T-cell (primary cell): ENCODE data around the gene DGCR2. TPM values are rescaled to one million over a fixed set of nuclear protein-coding genes. Genes with fewer than 3 reads are reported as not detected.
"Not testable (repeated sequence)": the region's sequence is repeated elsewhere in the genome, so short reads cannot be mapped to it uniquely, and the experiment has no call there.

Source experiments
- ATAC-seq, 4 experiments: fragments of 200-7000 bp in 3 of 4; fragments of 150-1000 bp in 1 of 4; cut with Tn5 transposase; replicated peaks in 1 of 4; 1 replicate in 3 of 4; 2 replicates in 1 of 4; pipeline ENCODE4 v1.10.0; 2021; ENCODE audit warnings: moderate library complexity in 3 of 4, mild to moderate bottlenecking in 2 of 4, moderate number of reproducible peaks in 1 of 4
- CTCF ChIA-PET, 2 donors: fragments of 300-600 bp; sonication (Branson Sonifier 250); formaldehyde crosslinking; loops; one replicate each; lab custom pipeline; 2022; ENCODE audit warnings: antibody characterized with exemption in 2 of 2; lab: Charles Lee
- POLR2A ChIA-PET, 2 donors: fragments of 300-600 bp; sonication (Branson Sonifier 250); formaldehyde crosslinking; loops; one replicate each; lab custom pipeline; 2022; ENCODE audit warnings: antibody characterized with exemption in 2 of 2; lab: Charles Lee
- DNase-seq, 35 experiments: peaks; one replicate each; pipeline versions ENCODE4 v3.0.0 to v3.0.0-alpha.2; 2013 to 2023
- H3K27ac ChIP-seq: one replicate; pipeline ENCODE4 v1.5.1; 2013; ENCODE audit warnings: low read length
- H3K27me3 ChIP-seq, 2 experiments: replicated peaks in 1 of 2; 1 replicate in 1 of 2; 2 replicates in 1 of 2; pipeline versions ENCODE4 v1.6.1 to v1.7.0; 2013; ENCODE audit warnings: low read length in 1 of 2, mixed read lengths in 1 of 2; ENCODE audit not compliant: control insufficient read depth in 2 of 2, insufficient read depth in 2 of 2; ENCODE audit errors: extremely low read depth in 1 of 2
- H3K36me3 ChIP-seq, 2 donors: 1 replicate in 1 of 2; 2 replicates in 1 of 2; pipeline versions ENCODE4 v1.6.1 to v1.7.0; 2013; ENCODE audit warnings: low read length in 1 of 2; ENCODE audit not compliant: control insufficient read depth in 2 of 2, insufficient read depth in 1 of 2; ENCODE audit errors: extremely low read depth in 1 of 2
- H3K4me1 ChIP-seq, 2 experiments: 1 replicate in 1 of 2; 2 replicates in 1 of 2; pipeline versions ENCODE4 v1.6.1 to v1.7.0; 2013; ENCODE audit warnings: low read length in 2 of 2, mixed read lengths in 1 of 2; ENCODE audit not compliant: insufficient read depth in 2 of 2, control insufficient read depth in 1 of 2; ENCODE audit errors: extremely low read depth in 1 of 2
- H3K4me3 ChIP-seq, 2 donors: 1 replicate in 1 of 2; 2 replicates in 1 of 2; pipeline versions ENCODE4 v1.5.1 to v1.7.0; 2013; ENCODE audit warnings: mild to moderate bottlenecking in 2 of 2, low read length in 1 of 2, moderate library complexity in 1 of 2; ENCODE audit not compliant: control insufficient read depth in 1 of 2; ENCODE audit errors: extremely low read depth in 1 of 2
- H3K9me3 ChIP-seq: 2 replicates; pipeline ENCODE4 v1.7.0; 2013
- H3K27ac Mint-ChIP-seq, 2 donors: one replicate each; pipeline ENCODE4 v1.8.0; 2020 to 2021; ENCODE audit warnings: mild to moderate bottlenecking in 2 of 2, mixed read lengths in 2 of 2
- H3K27me3 Mint-ChIP-seq, 2 donors: one replicate each; pipeline ENCODE4 v1.8.0; 2021 to 2022; ENCODE audit warnings: mixed read lengths in 2 of 2
- H3K36me3 Mint-ChIP-seq: one replicate; pipeline ENCODE4 v1.8.0; 2021; ENCODE audit warnings: mixed read lengths
- H3K4me1 Mint-ChIP-seq, 3 donors: one replicate each; pipeline ENCODE4 v1.8.0; 2020 to 2022; ENCODE audit warnings: mixed read lengths in 3 of 3, mild to moderate bottlenecking in 1 of 3
- H3K4me3 Mint-ChIP-seq, 3 donors: one replicate each; pipeline ENCODE4 v1.8.0; 2020 to 2022; ENCODE audit warnings: mild to moderate bottlenecking in 3 of 3, mixed read lengths in 3 of 3, moderate library complexity in 3 of 3
- H3K9me3 Mint-ChIP-seq, 3 donors: one replicate each; pipeline ENCODE4 v1.8.0; 2020 to 2022; ENCODE audit warnings: mixed read lengths in 3 of 3
- WGBS: methylation state at CpG from one replicate; pipeline ENCODE4 v1.1.5; 2013; ENCODE audit warnings: missing lambda C conversion rate; ENCODE audit not compliant: insufficient coverage; 5-methylcytosine and 5-hydroxymethylcytosine counted together
- total RNA-seq, 35 experiments: library from RNA in 6 of 35; stranded (reverse) in 6 of 35; fragments of 120-200 nt in 1 of 35; gene quantifications; one replicate each; pipeline versions ENCODE4 v1.2.1 to v1.2.4 and lab custom pipeline; 2013 to 2026

Gene DGCR2
- total RNA-seq, 5 donors from 2014 or later (not counting 1 experiment from before 2014, with no cell fraction given) = 50.9 to 79.2 (median 71.5) TPM

- DNase-seq, H3K9me3 ChIP-seq, POLR2A ChIA-PET, H3K27ac ChIP-seq, H3K4me1 ChIP-seq, CTCF ChIA-PET, H3K27ac Mint-ChIP-seq, H3K9me3 Mint-ChIP-seq, H3K36me3 Mint-ChIP-seq, H3K4me3 ChIP-seq, H3K4me3 Mint-ChIP-seq, H3K36me3 ChIP-seq, H3K27me3 Mint-ChIP-seq: not testable (repeated sequence)
- peak in 1 of 4 experiments; percentile 6 for ATAC-seq
- peaks cover 0 to 12% of the 10 kb centered on the region in 2 experiments for H3K27me3 ChIP-seq
- peaks cover 6 to 15% (median 9%) of the 10 kb centered on the region in 3 donors for H3K4me1 Mint-ChIP-seq
- WGBS = no CpG with 5 or more reads among the region's 5 CpGs
Observed at GRCh38 chr22:19033568-19033905, 88.7 kb downstream of the DGCR2 start.

- H3K36me3 ChIP-seq, H3K4me3 Mint-ChIP-seq, H3K4me3 ChIP-seq, POLR2A ChIA-PET, H3K27ac ChIP-seq, H3K4me1 ChIP-seq, CTCF ChIA-PET, DNase-seq, H3K27ac Mint-ChIP-seq, H3K9me3 ChIP-seq, H3K9me3 Mint-ChIP-seq, H3K36me3 Mint-ChIP-seq: not testable (repeated sequence)
- peaks cover 0 to 17% of the 10 kb centered on the region in 2 experiments for H3K27me3 ChIP-seq
- ATAC-seq = peak in 1 of 4 experiments; percentile 2
- Mint-ChIP-seq H3K27me3 (peaks cover 5 to 14% of the 10 kb centered on the region in 2 donors), H3K4me1 (peaks cover 6 to 15% (median 9%) of the 10 kb centered on the region in 3 donors)
- WGBS = 89% methylated on average over 5 of the region's 14 CpGs
Observed at GRCh38 chr22:19032898-19033567, 89.2 kb downstream of the DGCR2 start.

GRCh38 chr22:19032156-19032785, 89.9 kb downstream of the DGCR2 start:
- POLR2A ChIA-PET, CTCF ChIA-PET: not testable (repeated sequence)

GRCh38 chr22:19030889-19031252, 91.3 kb downstream of the DGCR2 start:
- H3K4me1 ChIP-seq, DNase-seq, ATAC-seq, H3K27ac Mint-ChIP-seq, H3K9me3 Mint-ChIP-seq, H3K4me3 ChIP-seq, H3K36me3 Mint-ChIP-seq, H3K27ac ChIP-seq, POLR2A ChIA-PET, H3K4me3 Mint-ChIP-seq, H3K9me3 ChIP-seq, CTCF ChIA-PET, H3K36me3 ChIP-seq: not testable (repeated sequence)
- H3K27me3 Mint-ChIP-seq = peaks cover 10 to 26% of the 10 kb centered on the region in 2 donors
- no CpG with 5 or more reads among the region's 7 CpGs for WGBS
- H3K4me1 Mint-ChIP-seq = peaks cover 4 to 16% (median 9%) of the 10 kb centered on the region in 3 donors
- peaks cover 0 to 28% of the 10 kb centered on the region in 2 experiments for H3K27me3 ChIP-seq

More at GRCh38 chr22:19032156-19032785, 89.9 kb downstream of the DGCR2 start:
- WGBS = 100% methylated on average over 3 of the region's 31 CpGs
- not testable (repeated sequence) for H3K9me3 Mint-ChIP-seq, H3K9me3 ChIP-seq, DNase-seq, H3K4me3 ChIP-seq, H3K4me1 ChIP-seq, H3K36me3 Mint-ChIP-seq, H3K27ac Mint-ChIP-seq, H3K36me3 ChIP-seq, H3K4me3 Mint-ChIP-seq, ATAC-seq, H3K27ac ChIP-seq
- peaks cover 6 to 15% (median 9%) of the 10 kb centered on the region in 3 donors for H3K4me1 Mint-ChIP-seq
- H3K27me3 ChIP-seq = peaks cover 0 to 24% of the 10 kb centered on the region in 2 experiments
- peaks cover 5 to 20% of the 10 kb centered on the region in 2 donors for H3K27me3 Mint-ChIP-seq

GRCh38 chr22:19030226-19030888, 91.9 kb downstream of the DGCR2 start:
- H3K27me3 ChIP-seq = peaks cover 0 to 28% of the 10 kb centered on the region in 2 experiments
- H3K27ac Mint-ChIP-seq, POLR2A ChIA-PET, H3K4me1 ChIP-seq, H3K27ac ChIP-seq, H3K36me3 Mint-ChIP-seq, H3K9me3 ChIP-seq, ATAC-seq, DNase-seq, H3K4me3 Mint-ChIP-seq, H3K36me3 ChIP-seq, CTCF ChIA-PET, H3K4me3 ChIP-seq, H3K9me3 Mint-ChIP-seq: not testable (repeated sequence)
- Mint-ChIP-seq H3K4me1 (peaks cover 4 to 15% (median 9%) of the 10 kb centered on the region in 3 donors), H3K27me3 (peaks cover 10 to 26% of the 10 kb centered on the region in 2 donors)
- 49% methylated on average over 19 of the region's 21 CpGs for WGBS

GRCh38 chr22:19029113-19030103, 92.8 kb downstream of the DGCR2 start:
- peak in 1 of 4 experiments; percentile 5 for ATAC-seq
- H3K27ac Mint-ChIP-seq, H3K9me3 Mint-ChIP-seq, CTCF ChIA-PET, H3K36me3 ChIP-seq, H3K4me1 ChIP-seq, POLR2A ChIA-PET, H3K36me3 Mint-ChIP-seq, H3K27ac ChIP-seq, DNase-seq, H3K4me3 ChIP-seq, H3K9me3 ChIP-seq: not testable (repeated sequence)
- WGBS = 9% methylated on average over 94 of the region's 125 CpGs
- Mint-ChIP-seq H3K4me1 (peaks cover 1 to 12% (median 9%) of the 10 kb centered on the region in 3 donors), H3K4me3 (peak overlapping the region in 1 of 3 donors; percentile 51), H3K27me3 (peaks cover 10 to 26% of the 10 kb centered on the region in 2 donors)
- H3K27me3 ChIP-seq = peaks cover 0 to 36% of the 10 kb centered on the region in 2 experiments
